Chondrocyte (in vitro differentiated cells): ENCODE measurements around the gene WWOX. TPM values are rescaled to one million over a fixed set of nuclear protein-coding genes. Genes with fewer than 3 reads are reported as not detected.

Source experiments
- DNase-seq: peaks from one replicate; pipeline ENCODE4 v3.0.0; 2021; ENCODE audit warnings: mixed read lengths, low spot score
- H3K27ac Mint-ChIP-seq: one replicate; pipeline ENCODE4 v1.8.0; 2021; ENCODE audit warnings: mild to moderate bottlenecking, moderate library complexity, mixed read lengths; ENCODE audit not compliant: unreplicated experiment
- H3K27me3 Mint-ChIP-seq: 2 replicates; pipeline ENCODE4 v1.8.0; 2021; ENCODE audit warnings: low read depth, mixed read lengths
- H3K36me3 Mint-ChIP-seq: 2 replicates; pipeline ENCODE4 v1.8.0; 2021; ENCODE audit warnings: low read depth, mixed read lengths
- H3K4me1 Mint-ChIP-seq: 2 replicates; pipeline ENCODE4 v1.8.0; 2021; ENCODE audit warnings: low read depth, mild to moderate bottlenecking, mixed read lengths
- H3K4me3 Mint-ChIP-seq: one replicate; pipeline ENCODE4 v1.8.0; 2021; ENCODE audit warnings: mild to moderate bottlenecking, moderate library complexity, mixed read lengths; ENCODE audit not compliant: unreplicated experiment
- H3K9me3 Mint-ChIP-seq: 2 replicates; pipeline ENCODE4 v1.8.0; 2021; ENCODE audit warnings: low read depth, mixed read lengths
- CTCF ChIP-seq: fragments of 200-600 bp; sonication (generic); IDR thresholded peaks from 2 replicates; pipeline ENCODE4 v1.5.0; 2021; ENCODE audit warnings: antibody characterized with exemption, mild to moderate bottlenecking, moderate library complexity
- total RNA-seq: library from RNA; stranded (reverse); gene quantifications from 3 replicates; pipeline ENCODE4 v1.2.1, GENCODE V29; 2021

WWOX gene
- total RNA-seq, 1 donor from 2014 or later = 12.1 TPM

DNA sequence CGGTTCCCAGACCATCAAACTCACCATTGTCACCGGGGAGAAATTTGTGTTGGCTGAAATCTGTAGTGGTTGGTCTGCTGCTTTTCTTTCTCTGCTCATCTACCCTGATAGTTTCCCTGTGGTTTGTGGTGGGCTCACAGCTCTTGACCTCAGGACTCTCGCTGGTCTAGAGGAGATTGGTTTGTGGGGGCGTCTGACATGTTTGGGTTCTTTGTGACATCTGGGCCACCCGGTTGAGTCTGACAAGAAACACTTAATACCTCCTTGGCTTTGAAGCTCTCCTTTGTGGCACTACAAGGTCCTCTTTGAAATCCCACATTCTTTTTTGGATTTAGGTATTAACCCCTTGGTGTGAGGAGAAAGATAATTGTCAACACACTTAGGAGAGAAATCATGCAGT is 662.0 kb downstream of the WWOX start:
- Mint-ChIP-seq H3K36me3 (no peaks in the 10 kb centered on the region), H3K27me3 (no peaks in the 10 kb centered on the region), H3K9me3 (no peaks in the 10 kb centered on the region), H3K4me1 (no peaks in the 10 kb centered on the region), H3K4me3 (no peak overlapping the region), H3K27ac (no peak overlapping the region)
- no peak for DNase-seq
- no peak for TF ChIP-seq CTCF

- Mint-ChIP-seq H3K9me3 (no peaks in the 10 kb centered on the region), H3K4me1 (no peaks in the 10 kb centered on the region), H3K4me3 (no peak overlapping the region), H3K36me3 (no peaks in the 10 kb centered on the region), H3K27me3 (no peaks in the 10 kb centered on the region), H3K27ac (no peak overlapping the region)
- TF ChIP-seq CTCF = no peak
- DNase-seq = no peak
Measured at GRCh38 chr16:78762222-78762621, 662.8 kb downstream of the WWOX start.

DNA sequence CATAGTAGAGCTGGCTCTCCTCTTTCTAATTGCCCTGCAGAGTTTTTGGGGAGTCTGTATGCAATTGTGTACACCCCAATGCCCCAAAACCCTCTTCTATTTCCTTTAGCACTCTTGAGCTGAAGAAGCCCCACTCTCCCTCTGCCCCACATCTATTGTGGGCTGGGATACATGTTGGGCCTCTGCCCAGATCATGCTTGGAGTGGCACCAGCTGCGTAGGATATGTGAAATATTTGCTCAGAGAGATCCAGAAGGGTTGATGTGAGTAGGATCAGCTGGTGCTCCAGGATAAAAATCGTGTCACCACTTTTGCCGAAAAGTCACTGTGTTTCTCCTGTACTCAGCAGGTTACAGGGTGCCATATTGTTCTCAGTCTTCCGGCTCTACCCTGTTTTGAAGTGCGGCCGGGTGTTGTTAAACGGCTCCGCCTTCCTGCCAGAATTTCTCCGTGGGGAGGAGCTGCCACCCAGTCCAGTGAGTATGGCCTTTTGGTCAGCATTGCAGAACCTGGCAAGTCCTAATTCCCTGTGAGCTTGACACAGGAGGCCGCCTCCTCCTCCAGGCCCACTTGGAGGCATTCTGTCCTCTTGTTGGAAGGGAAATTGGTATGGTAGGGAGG is 664.5 kb downstream of the WWOX start:
- Mint-ChIP-seq H3K4me1 (no peaks in the 10 kb centered on the region), H3K27ac (no peak overlapping the region), H3K27me3 (no peaks in the 10 kb centered on the region), H3K4me3 (no peak overlapping the region), H3K9me3 (no peaks in the 10 kb centered on the region), H3K36me3 (no peaks in the 10 kb centered on the region)
- TF ChIP-seq CTCF = no peak
- DNase-seq = no peak

GRCh38 chr16:78764478-78764877 is 665.0 kb downstream of the WWOX start:
- Mint-ChIP-seq H3K27ac (no peak overlapping the region), H3K36me3 (no peaks in the 10 kb centered on the region), H3K9me3 (no peaks in the 10 kb centered on the region), H3K27me3 (no peaks in the 10 kb centered on the region), H3K4me1 (no peaks in the 10 kb centered on the region), H3K4me3 (no peak overlapping the region)
- DNase-seq = no peak
- no peak for TF ChIP-seq CTCF

DNA sequence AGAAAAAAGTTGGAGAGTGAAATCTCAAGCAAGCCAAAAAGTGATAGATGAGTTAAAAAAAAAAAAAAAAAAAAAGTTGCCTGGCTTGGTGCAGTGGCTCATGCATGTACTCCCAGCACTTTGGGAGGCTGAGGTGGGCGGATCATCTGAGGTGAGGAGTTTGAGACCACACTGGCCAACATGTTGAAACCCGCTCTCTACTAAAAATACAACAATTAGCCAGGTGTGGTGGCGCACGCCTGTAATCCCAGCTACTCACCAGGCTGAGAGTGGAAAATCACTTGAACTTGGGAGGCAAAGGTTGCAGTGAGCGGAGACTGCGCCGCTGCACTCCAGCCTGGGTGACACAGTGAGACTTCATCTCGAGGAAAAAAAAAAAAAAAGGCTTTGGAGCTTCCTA is 668.8 kb downstream of the WWOX start:
- peaks cover 3% of the 10 kb centered on the region for H3K4me1 Mint-ChIP-seq
- no peaks in the 10 kb centered on the region for H3K36me3 Mint-ChIP-seq
- H3K27me3 Mint-ChIP-seq = no peaks in the 10 kb centered on the region
- no peak for TF ChIP-seq CTCF
- H3K27ac Mint-ChIP-seq = no peak overlapping the region
- H3K9me3 Mint-ChIP-seq = peaks cover 10% of the 10 kb centered on the region
- no peak overlapping the region for H3K4me3 Mint-ChIP-seq
- DNase-seq = no peak
